Stimulated activated CD4-positive, alpha-beta T cell treated with anti-CD3 and anti-CD28 coated beads, TNF-alpha, amount 100 ng/mL, for 1 hour (primary cell): ENCODE measurements around the gene ITPR1.
"Not testable (repeated sequence)": the region's sequence is repeated elsewhere in the genome, so short reads cannot be mapped to it uniquely, and the experiment has no call there.

ENCODE experiments used
- DNase-seq, 3 donors: peaks; one replicate each; pipeline ENCODE4 v3.0.0-alpha.2; 2020; ENCODE audit warnings: low read depth in 3 of 3, low spot score in 1 of 3

ITPR1 gene

DNA sequence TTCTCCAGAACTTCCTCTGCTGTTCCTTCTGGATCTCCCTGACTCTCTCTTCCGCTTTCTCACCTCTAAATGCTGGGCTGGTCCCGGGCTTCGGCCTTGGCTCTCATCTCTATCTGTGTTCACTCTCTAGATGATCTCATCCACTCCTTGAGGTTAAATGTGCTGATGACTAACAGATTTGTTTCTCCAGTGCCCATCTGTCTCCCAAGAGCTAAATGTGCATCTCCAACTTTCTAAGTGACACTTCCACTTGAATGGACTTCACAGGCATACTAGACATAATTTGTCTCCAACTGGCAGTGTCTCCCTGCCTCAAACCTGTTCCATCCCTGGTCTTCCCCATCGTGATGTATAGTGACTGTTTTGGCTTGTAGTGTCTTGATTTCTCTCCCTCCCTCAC lies 95.3 kb downstream of the ITPR1 start:
- no peak for DNase-seq

DNA sequence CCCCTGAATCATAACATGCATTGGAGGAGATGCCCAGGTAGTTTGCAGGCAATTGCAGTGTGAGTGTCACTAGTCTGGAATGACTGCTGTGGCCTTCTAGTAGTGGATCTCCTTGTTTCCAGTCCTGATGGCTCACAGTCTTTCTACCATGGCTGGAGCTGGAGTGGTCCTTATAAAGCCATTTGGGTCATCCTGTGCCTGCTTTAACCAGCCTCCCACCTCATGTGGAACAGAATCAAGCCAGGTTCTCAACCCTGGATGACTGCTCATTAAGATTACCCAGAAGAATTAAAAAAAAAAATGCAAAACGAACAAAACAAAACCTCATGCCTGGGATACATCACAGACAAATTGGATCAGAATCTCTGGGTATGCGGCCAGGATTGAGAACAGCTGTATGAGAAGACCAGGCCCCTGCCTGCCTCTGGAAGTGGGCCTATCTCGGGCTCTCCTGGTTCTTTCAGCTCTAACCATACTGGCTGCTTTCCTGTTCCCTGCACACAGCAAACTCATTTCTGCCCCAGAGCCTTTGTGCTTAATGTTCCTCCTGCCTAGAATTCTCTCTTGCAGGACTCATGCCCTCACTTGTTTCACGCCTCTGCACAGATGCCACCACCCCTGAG lies 96.4 kb downstream of the ITPR1 start:
- no peak for DNase-seq

DNA sequence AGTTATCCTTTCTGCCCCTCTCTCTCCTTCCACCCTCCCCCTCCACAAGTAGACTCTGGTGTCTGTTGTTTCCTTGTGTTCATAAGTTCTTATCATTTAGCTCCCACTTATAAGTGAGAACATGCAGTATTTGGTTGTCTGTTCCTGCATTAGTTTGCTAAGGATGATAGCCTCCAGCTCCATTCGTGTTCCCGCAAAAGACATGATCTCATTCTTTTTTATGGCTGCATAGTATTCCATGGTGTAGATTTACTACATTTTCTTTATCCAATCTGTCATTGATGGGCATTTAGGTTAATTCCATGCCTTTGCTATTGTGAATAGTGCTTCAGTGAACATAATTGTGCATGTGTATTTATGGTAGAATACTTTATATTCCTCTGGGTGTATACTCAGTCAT lies 97.7 kb downstream of the ITPR1 start:
- not testable (repeated sequence) for DNase-seq

DNA sequence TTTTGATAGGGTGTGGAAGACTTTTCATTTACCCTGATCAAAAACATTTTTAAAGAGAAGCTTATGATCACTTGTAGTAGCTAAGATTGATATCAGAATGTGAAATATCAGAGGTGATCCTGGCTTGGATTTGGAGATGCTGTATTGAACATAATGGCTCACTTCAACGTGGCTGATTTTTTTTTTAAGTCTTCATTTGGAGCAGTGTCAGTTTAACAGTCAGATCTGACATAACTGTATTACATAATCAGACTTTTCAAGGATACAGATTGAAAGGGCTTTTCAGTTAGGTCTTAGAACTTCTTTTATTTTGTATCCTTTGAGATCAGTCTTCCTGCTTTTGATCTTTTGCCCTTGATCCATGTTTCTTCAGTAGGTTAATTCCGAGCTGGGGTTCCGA lies 98.5 kb downstream of the ITPR1 start:
- no peak for DNase-seq

DNA sequence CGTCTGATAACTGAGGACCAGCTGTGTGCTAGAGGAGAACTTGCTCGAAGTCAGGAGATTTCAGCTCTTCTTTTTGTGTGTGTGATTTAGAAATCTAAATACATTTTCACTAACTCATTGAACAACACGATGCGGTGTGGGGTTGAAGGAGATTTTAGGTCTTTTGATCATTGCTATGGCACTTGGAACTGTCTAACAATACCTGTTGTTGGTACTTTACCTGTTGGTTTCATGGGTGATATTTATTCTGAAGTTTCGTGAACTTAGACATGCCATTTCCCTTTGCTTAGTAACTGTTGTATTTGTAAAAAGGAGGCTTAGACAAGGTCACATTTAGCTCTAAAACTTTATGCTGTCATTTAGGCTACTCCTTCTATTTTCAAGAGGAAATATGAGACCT lies 99.9 kb downstream of the ITPR1 start:
- no peak for DNase-seq

DNA sequence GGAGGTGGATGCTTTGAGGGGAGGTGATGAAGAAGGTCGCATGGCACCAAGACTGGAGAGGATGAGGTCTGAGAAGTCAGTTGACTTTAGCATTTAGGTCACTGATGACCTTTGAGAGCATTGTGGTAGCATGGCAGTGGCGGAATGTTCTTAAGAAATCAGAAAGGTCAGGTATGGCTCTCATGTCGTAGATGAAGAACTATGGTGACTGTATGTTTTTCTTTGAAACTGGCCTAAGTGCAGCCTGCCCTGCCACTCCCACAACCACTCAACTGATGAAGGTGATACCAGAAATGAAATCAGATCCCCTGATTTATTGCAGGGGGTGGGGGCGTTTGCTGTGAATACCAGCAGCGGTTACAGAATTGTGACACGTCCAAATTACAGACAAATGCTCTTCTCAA lies 102.6 kb downstream of the ITPR1 start:
- no peak for DNase-seq

DNA sequence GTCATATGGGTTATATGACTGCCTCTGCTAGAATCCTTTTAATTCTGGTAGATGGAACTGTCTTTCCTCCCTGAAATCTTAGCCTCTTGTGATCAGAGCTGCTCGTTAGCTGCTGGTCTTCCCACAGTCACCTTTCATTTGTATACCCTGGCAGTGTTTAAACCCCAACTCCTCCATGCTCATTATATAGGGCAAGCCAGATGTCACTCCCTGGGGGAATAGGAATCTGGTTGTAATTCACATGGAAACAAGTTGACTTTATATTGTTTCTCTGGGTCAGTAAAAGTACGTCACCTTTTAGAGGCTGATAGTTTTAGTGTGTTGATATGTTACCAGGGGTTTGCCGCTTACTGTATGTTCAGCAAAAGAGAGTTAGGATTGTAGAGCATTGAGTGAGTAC lies 103.5 kb downstream of the ITPR1 start:
- DNase-seq: no peak

DNA sequence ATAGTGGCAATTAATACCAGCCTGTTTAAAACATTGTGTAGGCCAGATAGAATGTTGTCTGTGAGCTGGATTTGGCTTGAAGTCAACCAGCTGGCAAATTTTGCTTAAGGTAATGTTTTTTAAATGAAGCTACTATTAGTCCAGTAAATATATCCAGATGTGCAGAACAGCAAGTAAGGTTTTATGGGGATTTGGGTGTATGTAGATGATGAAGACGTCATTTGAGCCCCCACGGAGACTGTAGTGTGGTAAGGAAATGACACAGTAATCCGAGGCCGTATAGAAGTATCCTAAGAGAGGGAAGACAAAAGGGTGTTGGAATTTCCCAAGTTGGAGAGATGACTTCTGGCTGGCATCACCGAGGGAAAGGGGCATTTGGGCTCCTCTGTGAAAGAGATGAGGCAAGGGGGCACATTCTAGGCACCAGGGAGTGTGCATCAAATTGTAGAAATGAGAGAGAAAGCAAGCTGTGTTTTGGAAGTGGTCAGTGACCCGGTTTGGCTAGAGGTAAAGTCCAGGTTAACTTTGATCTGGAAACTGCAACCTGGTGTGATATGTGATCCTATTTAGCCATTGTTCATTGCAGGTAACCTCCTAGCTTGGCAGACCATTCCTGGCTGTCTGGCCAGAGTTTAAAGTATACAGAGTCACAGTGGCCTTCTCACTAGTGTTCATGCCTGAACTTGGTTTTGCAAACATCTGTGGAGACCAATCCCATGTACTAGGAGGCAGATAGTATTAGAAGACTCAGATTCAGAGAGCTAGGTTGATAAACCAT lies 104.2 kb downstream of the ITPR1 start:
- no peak for DNase-seq

DNA sequence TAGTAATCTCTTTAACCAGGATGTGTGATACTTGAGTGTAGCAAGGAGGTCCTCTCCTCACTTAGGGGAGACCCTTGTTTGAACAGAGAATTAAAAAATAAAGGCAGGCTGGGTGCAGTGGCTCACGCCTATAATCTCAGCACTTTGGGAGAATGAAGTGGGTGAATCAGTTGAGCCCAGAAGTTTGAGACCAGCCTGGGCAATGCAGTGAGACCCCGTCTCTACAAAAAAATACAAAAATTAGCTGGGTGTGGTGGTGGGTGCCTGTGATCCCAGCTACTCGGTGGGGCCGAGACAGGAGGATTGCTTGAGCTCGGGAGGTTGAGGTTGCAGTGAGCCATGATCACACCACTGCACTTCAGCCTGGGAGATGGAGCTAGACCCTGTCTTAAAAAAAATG lies 105.1 kb downstream of the ITPR1 start:
- DNase-seq: not testable (repeated sequence)

DNA sequence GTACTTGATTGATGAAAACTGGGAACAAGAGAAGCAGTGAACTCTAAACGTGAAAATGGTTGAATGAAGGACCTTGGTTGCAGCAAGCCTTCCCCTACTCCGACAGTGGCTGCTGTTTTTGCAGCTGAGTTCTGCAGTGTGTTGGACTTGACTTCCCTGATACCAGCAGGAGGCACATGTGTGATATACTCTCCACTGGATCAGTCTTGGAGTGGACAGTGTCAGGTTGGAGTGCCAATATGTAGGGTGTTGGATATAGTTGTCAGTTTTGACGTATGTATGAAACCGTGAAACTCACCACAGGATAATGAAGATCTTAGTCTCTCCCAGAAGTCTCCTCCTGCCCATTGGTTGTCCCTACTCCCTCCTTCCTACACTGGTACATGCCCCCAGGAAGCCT lies 106.5 kb downstream of the ITPR1 start:
- DNase-seq: no peak

DNA sequence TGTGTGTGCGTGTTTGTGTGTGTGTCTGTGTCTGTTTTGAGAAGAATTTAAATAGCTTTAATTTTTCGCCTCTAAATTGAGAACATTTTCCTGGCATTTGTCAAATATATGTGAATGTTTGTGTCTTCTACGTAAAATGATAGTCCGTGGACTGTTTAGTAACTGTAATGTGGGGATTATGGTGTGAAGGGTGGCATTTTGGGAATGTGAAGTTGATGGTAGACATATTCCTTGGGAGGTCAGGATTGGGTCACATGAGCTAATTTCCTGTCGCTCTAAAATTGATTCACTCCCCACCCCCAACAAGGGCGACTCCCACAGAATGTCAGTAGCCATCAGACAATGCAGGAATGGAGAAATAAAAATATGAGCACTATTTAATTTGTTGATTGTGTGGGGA lies 107.3 kb downstream of the ITPR1 start:
- no peak for DNase-seq

DNA sequence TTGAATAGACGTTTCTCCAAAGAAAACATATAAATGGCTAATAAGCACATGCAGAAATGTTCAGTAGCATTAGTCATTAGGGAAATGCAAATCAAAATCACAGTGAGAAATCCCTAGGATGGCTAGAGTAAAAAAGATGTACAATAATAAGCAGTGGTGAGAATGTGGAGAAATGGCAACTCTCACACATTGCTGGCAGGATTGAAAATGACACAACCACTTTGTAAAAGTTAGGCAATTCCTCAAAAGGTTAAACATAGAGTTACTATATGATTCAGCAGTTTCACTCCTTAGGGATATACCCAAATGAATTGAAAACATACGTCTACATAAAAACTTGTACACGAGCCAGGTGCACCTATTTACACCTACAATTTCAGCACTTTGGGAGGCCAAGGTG lies 108.7 kb downstream of the ITPR1 start:
- no peak for DNase-seq

DNA sequence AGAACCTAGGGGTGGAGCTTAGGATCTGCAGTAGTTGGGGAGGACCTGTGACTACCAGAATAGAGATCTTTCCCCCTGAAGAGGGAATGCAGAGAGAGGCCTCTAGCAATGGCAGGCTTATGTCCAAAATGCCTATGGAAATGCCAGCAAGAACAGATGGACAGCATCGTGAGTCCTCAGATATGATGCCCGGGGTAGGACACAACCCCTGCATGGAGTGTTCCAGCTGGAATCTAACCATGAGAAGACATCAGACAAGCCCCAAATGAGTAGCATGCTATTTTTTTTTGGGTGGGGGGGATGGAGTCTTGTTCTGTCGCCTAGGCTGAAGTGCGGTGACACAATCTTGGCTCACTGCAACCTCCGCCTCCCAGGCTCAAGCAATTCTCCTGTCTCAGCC lies 111.5 kb downstream of the ITPR1 start:
- no peak for DNase-seq

DNA sequence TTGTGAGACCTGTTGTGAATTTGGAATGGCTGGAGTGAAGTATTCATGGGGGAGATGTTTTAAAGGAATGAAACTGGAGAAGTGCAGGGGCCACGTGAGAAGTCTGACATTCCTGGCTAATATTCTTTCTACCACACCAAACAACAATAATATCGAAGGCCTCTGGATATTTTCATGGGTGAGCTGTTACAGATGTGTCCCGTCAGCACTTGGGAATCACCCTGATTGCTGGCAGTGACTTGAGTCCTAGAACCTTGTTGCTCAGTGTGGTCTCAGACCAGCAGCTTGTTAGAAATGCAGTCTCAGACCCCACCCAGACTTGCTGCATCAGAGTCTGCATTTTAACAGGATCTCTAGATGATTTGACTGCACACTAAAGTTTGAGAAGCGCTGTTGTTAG lies 113.8 kb downstream of the ITPR1 start:
- no peak for DNase-seq

DNA sequence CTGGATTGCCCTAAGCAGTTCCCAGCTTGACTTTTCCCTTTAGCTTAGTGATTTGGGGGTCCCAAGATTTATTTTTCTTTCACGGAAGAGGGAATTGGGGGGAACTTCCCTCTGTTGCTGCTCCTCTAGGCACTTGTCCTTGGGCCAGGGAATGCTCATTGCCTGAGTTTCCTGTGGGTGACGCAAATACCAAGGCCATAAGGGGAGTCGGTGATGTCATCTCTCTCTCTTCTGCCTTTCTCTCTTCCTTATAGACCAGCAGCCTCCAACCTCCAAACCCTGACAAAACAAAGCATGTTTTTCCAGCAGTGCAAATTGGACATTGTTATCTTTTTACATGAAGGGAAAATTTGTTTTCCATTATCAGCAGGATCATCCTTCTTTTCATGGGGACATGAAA lies 120.2 kb downstream of the ITPR1 start:
- no peak for DNase-seq

DNA sequence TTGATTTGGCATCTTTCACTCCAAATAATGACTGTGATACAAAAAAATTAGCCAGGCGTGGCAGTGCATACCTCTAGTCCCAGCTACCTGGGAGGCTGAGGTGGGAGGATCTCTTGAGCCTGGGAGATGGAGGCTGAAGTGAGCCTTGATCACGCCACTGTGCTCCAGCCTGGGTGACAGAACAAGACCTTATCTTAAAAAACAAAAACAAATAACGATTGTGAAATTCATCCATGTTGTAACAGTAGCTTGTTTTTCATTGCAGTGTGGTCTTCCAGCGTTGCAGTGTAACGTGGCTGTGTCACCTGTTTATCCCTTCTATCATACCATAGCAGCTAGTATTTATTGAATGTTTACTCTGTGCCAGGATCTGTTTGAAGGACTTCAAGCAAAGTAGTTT lies 120.9 kb downstream of the ITPR1 start:
- DNase-seq: no peak

DNA sequence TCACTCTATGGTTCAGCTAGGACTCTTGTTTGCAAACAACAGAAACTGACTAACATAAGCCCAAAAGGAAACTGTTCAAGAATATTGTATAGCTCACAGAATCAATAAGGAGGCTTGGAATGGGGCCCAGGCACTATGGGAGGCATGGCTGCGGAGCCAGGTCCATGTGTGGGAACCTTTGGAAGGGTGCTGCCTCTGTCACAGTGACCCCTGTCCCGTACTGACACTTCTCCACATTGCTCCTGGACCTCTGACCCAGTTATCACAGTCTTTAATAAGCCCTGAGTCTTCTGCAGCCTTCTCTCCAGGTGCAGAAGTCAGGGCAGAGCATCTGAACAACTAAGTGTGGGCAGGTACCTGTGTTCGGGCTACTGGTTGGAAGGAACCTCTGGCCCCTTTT lies 121.8 kb downstream of the ITPR1 start:
- DNase-seq: no peak

DNA sequence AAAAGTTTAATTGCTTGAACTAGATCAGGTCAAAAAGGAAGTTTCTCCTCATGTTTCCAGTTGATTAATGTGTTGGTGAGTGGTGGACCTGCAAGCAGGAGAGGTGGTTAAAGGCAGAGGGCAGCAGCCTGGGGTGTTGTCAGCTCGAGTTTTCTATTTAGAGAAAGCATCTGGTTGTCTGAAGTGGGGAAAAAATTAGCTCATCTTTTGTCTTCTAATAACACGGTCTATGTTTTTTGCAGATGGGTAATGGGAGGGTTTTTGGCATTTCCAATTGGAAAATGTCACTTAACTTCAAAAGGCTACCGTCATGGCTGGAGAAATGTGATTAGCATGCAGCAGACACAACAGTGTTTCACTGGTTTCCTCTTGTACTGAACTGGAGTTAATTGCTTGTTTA lies 122.6 kb downstream of the ITPR1 start:
- no peak for DNase-seq

DNA sequence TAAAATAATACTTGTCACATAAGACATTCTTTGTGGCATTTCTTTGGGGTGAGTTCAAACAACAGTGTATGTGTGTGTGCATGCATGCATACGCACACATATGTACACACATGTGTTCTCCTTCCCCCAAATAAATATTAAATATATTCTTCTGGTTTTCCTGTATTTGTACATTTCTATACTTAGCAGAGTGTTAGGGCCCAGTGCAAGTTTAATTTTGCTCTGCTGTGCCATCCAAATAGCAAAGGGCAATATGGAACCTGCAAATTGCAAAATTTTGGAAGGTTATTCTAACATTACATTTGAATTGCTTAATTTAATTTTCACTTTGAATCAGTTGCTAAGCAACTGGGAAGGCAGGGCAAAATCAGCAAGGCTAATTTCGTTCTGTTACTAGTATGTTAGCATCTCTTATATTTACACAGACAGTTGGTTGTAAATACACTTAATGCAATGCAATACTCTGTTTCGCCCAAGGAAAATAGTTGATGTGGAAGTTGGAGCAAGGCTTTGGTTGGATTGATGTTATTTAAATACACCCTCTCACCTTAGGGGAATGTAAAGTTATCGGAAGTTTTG lies 130.4 kb downstream of the ITPR1 start:
- no peak for DNase-seq

DNA sequence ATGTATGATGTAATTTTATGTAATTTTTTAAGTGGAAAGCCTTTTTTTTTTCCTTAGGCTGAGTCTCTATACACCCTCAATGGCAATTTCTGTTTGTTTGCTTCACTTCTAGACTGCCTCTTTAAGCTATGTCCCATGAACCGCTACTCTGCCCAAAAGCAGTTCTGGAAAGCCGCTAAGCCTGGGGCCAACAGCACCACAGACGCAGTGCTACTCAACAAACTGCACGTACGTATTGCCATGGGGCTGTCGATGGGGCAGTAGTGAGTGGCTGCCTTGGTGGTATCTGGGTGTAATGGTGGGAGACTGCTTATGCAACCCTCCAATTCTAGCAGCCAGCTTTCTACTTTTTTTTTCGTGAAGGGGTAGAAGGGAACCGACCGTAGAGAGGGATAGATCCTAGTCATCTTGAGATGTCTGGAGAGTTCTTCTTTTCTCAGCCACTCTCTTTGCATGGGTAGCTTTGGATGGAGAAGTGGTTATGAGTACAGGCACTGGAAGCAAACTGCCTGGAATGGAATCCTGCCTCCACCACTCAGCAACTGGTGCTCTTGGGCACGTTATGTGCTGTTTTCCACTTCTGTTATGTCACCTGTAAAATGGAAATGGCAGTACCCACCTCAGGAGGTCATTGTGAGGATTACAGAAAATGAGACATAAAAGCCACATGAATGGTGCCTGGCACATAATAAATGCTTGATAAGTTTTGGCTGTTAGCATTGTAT lies 134.7 kb downstream of the ITPR1 start:
- no peak for DNase-seq

DNA sequence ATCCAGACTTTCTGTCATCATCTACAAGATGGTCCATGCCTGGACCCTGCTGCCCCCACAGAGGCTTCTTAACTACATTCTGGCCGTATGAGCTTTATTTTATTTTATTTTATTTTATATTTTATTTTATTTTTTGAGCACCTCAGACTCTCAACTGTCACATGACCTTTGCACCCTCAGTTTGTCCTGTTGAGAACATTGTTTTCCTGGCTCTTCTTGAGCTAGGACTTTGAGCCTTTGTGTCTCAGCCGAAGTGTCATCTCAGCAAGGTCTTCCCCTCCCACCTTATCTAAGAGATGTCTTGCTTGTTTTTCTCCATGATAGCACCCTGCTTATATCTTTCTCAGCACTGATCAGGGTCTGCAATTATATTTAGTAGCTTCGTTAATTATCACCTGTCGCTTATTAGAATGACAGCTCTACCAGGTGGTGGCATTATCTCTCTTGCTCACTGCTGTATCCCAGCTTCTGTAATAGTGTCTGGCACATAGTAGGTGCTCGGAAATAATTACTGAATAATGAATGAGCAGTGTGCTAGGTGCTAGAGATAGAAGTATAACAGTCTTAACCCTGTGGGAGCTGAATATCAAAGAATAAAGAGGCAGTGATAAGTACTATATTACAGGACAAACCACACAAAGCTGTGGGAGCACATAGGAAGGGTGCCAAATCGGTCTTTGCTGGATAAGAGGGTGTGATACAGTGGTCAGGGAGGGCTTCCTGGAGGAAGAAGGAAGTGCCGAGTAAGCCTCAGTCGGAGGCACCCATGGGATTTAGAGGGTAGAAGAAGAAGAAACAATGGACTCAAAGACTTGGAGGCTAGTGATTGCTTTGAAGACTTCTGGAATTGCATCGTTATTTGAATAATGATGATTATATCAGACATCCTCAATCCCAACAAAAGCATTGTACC lies 136.2 kb downstream of the ITPR1 start:
- DNase-seq: no peak
